Large intestine (tissue), 3 donors: Measurements from ENCODE around the gene LHFPL6. TPM values are rescaled to one million over a fixed set of nuclear protein-coding genes. Genes with fewer than 3 reads are reported as not detected.

Experiments used
- DNase-seq, 2 donors: peaks; one replicate each; pipeline versions ENCODE4 v3.0.0 to v3.0.0-alpha.2; 2013
- H3K27ac ChIP-seq: one replicate; pipeline ENCODE4 v1.5.1; 2013; ENCODE audit warnings: low read length
- H3K27me3 ChIP-seq: 2 replicates; pipeline ENCODE4 v1.6.1; 2013; ENCODE audit warnings: low read length; ENCODE audit not compliant: control insufficient read depth, insufficient read depth
- H3K36me3 ChIP-seq: 2 replicates; pipeline ENCODE4 v1.6.1; 2013; ENCODE audit warnings: low read length; ENCODE audit not compliant: control insufficient read depth, insufficient read depth
- H3K4me1 ChIP-seq: one replicate; pipeline ENCODE4 v1.6.1; 2013; ENCODE audit warnings: low read length; ENCODE audit not compliant: control insufficient read depth, insufficient read depth
- H3K4me3 ChIP-seq: one replicate; pipeline ENCODE4 v1.5.1; 2013; ENCODE audit warnings: low read length
- H3K9me3 ChIP-seq: one replicate; pipeline ENCODE4 v1.6.1; 2013; ENCODE audit warnings: mild to moderate bottlenecking, low read depth, low read length, moderate library complexity; ENCODE audit not compliant: control insufficient read depth
- WGBS: methylation state at CpG from one replicate; pipeline ENCODE4 v1.1.5; 2013; ENCODE audit warnings: low lambda C conversion rate; ENCODE audit not compliant: insufficient coverage; 5-methylcytosine and 5-hydroxymethylcytosine counted together
- polyA plus RNA-seq: library from polyadenylated mRNA; unstranded; fragments of 120-200 nt; gene quantifications from one replicate; pipeline ENCODE4 v1.2.1, GENCODE V29; 2013

LHFPL6 gene
- polyA plus RNA-seq, 1 donor, result 22.6 TPM

- no peak overlapping the region for H3K27ac ChIP-seq
- peak; percentile 9 to 31 for DNase-seq
These were observed 151.1 kb downstream of the LHFPL6 start for GRCh38 chr13:39451860-39452301.

GRCh38 chr13:39451301-39451700, 151.7 kb downstream of the LHFPL6 start:
- H3K4me1 ChIP-seq, result no peaks in the 10 kb centered on the region
- WGBS, result no CpG with 5 or more reads among the region's 1 CpG
- H3K27ac ChIP-seq, result no peak overlapping the region
- H3K36me3 ChIP-seq, result no peaks in the 10 kb centered on the region
- no peaks in the 10 kb centered on the region for H3K9me3 ChIP-seq
- no peak for DNase-seq
- H3K4me3 ChIP-seq, result no peak overlapping the region
- no peaks in the 10 kb centered on the region for H3K27me3 ChIP-seq

More at GRCh38 chr13:39451860-39452301, 151.1 kb downstream of the LHFPL6 start:
- no CpG with 5 or more reads among the region's 4 CpGs for WGBS
- H3K4me1 ChIP-seq, result no peaks in the 10 kb centered on the region
- H3K4me3 ChIP-seq, result no peak overlapping the region
- no peaks in the 10 kb centered on the region for H3K9me3 ChIP-seq
- H3K27me3 ChIP-seq, result no peaks in the 10 kb centered on the region
- H3K36me3 ChIP-seq, result no peaks in the 10 kb centered on the region

GRCh38 chr13:39450176-39450575, 152.8 kb downstream of the LHFPL6 start:
- H3K27me3 ChIP-seq, result no peaks in the 10 kb centered on the region
- H3K9me3 ChIP-seq, result no peaks in the 10 kb centered on the region
- H3K27ac ChIP-seq, result no peak overlapping the region
- H3K36me3 ChIP-seq, result no peaks in the 10 kb centered on the region
- H3K4me3 ChIP-seq, result no peak overlapping the region
- H3K4me1 ChIP-seq, result no peaks in the 10 kb centered on the region
- DNase-seq, result no peak

GRCh38 chr13:39448834-39449233, 154.2 kb downstream of the LHFPL6 start:
- Histone ChIP-seq H3K27ac (no peak overlapping the region), H3K4me1 (no peaks in the 10 kb centered on the region), H3K9me3 (no peaks in the 10 kb centered on the region), H3K36me3 (no peaks in the 10 kb centered on the region), H3K4me3 (no peak overlapping the region), H3K27me3 (no peaks in the 10 kb centered on the region)
- DNase-seq, result no peak
- WGBS, result 83% methylated on average over 1 of the region's 3 CpGs

GRCh38 chr13:39446865-39447264, 156.1 kb downstream of the LHFPL6 start:
- Histone ChIP-seq H3K4me1 (no peaks in the 10 kb centered on the region), H3K9me3 (no peaks in the 10 kb centered on the region), H3K36me3 (no peaks in the 10 kb centered on the region), H3K4me3 (no peak overlapping the region), H3K27me3 (no peaks in the 10 kb centered on the region), H3K27ac (no peak overlapping the region)
- no peak for DNase-seq
- WGBS, result 90% methylated on average over 2 of the region's 4 CpGs

GRCh38 chr13:39444866-39445265, 158.1 kb downstream of the LHFPL6 start:
- no peak for DNase-seq
- Histone ChIP-seq H3K27me3 (no peaks in the 10 kb centered on the region), H3K27ac (no peak overlapping the region), H3K9me3 (no peaks in the 10 kb centered on the region), H3K36me3 (no peaks in the 10 kb centered on the region), H3K4me3 (no peak overlapping the region), H3K4me1 (no peaks in the 10 kb centered on the region)
- 90% methylated on average over 2 of the region's 2 CpGs for WGBS

GRCh38 chr13:39433651-39434050, 169.3 kb downstream of the LHFPL6 start:
- H3K27me3 ChIP-seq, result no peaks in the 10 kb centered on the region
- no CpG with 5 or more reads among the region's 1 CpG for WGBS
- no peak overlapping the region for H3K27ac ChIP-seq
- no peaks in the 10 kb centered on the region for H3K4me1 ChIP-seq
- no peaks in the 10 kb centered on the region for H3K9me3 ChIP-seq
- no peaks in the 10 kb centered on the region for H3K36me3 ChIP-seq
- H3K4me3 ChIP-seq, result no peak overlapping the region
- DNase-seq, result no peak

- WGBS, result 80% methylated on average over 1 of the region's 1 CpG
- no peaks in the 10 kb centered on the region for H3K36me3 ChIP-seq
These were observed 170.8 kb downstream of the LHFPL6 start for GRCh38 chr13:39432196-39432595.

GRCh38 chr13:39422845-39423565, 180.0 kb downstream of the LHFPL6 start:
- DNase-seq, result no peak
- H3K27me3 ChIP-seq, result no peaks in the 10 kb centered on the region
- no CpG with 5 or more reads among the region's 5 CpGs for WGBS

More at GRCh38 chr13:39432196-39432595, 170.8 kb downstream of the LHFPL6 start:
- H3K9me3 ChIP-seq, result no peaks in the 10 kb centered on the region
- H3K27me3 ChIP-seq, result no peaks in the 10 kb centered on the region
- DNase-seq, result no peak
- H3K4me3 ChIP-seq, result no peak overlapping the region
- H3K4me1 ChIP-seq, result no peaks in the 10 kb centered on the region
- no peak overlapping the region for H3K27ac ChIP-seq

GRCh38 chr13:39419876-39420275, 183.1 kb downstream of the LHFPL6 start:
- Histone ChIP-seq H3K4me3 (no peak overlapping the region), H3K4me1 (no peaks in the 10 kb centered on the region), H3K27ac (no peak overlapping the region), H3K27me3 (peaks cover 3% of the 10 kb centered on the region), H3K9me3 (no peaks in the 10 kb centered on the region), H3K36me3 (no peaks in the 10 kb centered on the region)
- WGBS, result 90% methylated on average over 2 of the region's 4 CpGs
- DNase-seq, result no peak

More at GRCh38 chr13:39422845-39423565, 180.0 kb downstream of the LHFPL6 start:
- no peak overlapping the region for H3K27ac ChIP-seq
- H3K4me1 ChIP-seq, result no peaks in the 10 kb centered on the region
- no peak overlapping the region for H3K4me3 ChIP-seq
- H3K36me3 ChIP-seq, result no peaks in the 10 kb centered on the region
- H3K9me3 ChIP-seq, result no peaks in the 10 kb centered on the region

- no peak overlapping the region for H3K4me3 ChIP-seq
- no peaks in the 10 kb centered on the region for H3K9me3 ChIP-seq
- no peaks in the 10 kb centered on the region for H3K36me3 ChIP-seq
- DNase-seq, result no peak
- no peaks in the 10 kb centered on the region for H3K4me1 ChIP-seq
- peaks cover 3% of the 10 kb centered on the region for H3K27me3 ChIP-seq
- H3K27ac ChIP-seq, result no peak overlapping the region
These were observed 183.9 kb downstream of the LHFPL6 start for GRCh38 chr13:39419068-39419467.
